C4-2B (cell line): ENCODE data around the gene REEP1.

Source experiments
- H3K27ac ChIP-seq: fragments of 450-650 bp; 2 replicates; pipeline ENCODE4 v1.5.1; 2017
- CTCF ChIP-seq: fragments of 450-650 bp; conservative IDR thresholded peaks from 2 replicates; pipeline ENCODE4 v1.5.1; 2017; ENCODE audit warnings: mild to moderate bottlenecking
- ZFX ChIP-seq: fragments of 450-650 bp; IDR thresholded peaks from 2 replicates; pipeline ENCODE4 v1.6.1; 2017

REEP1 gene

GRCh38 chr2:86337244-86337835 is at the start of gene REEP1:
TSS of gene REEP1 (minus strand) at chr2:86337626. CDS start at chr2:86337510, 116 bp downstream.
- H3K27ac ChIP-seq = no peak within 1 kb of the TSS
- TF ChIP-seq ZFX (no peak), CTCF (no peak)

DNA sequence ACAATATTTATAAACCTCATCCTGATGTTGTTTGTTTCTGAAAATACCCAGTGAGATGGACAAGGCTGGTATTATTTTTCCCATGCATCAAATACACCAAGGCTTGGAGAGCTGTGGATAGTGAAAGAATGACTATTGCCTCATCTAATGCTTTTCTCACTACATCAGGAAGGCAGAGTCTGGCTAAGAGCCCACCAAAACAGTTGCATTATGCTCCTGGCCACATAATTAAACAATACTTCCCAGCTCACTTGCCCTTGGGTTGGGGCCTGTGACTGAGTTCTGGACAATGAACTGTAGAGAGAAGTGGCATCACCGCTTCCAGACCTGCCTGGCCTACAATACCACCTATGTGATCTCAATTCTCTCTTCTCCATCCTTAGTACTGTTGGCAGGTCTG is 46.4 kb upstream of the REEP1 start:
- no peak overlapping the region for H3K27ac ChIP-seq
- TF ChIP-seq ZFX (no peak), CTCF (no peak)

- H3K27ac ChIP-seq = no peak overlapping the region
- no peak for TF ChIP-seq CTCF
- no peak for TF ChIP-seq ZFX
These were observed 45.3 kb upstream of the REEP1 start for GRCh38 chr2:86382698-86383097.

DNA sequence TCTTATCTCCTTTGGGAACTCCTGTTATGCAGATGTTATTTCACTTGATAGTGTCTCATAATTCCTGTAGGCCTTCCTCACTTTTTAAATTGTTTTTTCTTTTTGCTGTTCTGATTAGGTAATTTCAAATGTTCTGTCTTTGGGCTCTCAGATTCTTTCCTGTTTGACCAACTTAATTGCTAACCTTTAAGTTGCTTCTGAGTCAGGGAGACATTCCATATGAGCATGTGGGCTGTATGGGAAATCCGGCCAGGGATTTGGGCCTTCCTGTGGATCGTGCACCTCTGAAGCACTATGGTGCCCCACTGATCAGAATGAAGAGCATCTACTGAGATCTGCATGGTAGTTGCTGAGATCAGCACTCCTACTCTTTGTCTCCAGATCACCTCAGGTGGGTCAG is 44.7 kb upstream of the REEP1 start:
- TF ChIP-seq ZFX (no peak), CTCF (no peak)
- no peak overlapping the region for H3K27ac ChIP-seq

DNA sequence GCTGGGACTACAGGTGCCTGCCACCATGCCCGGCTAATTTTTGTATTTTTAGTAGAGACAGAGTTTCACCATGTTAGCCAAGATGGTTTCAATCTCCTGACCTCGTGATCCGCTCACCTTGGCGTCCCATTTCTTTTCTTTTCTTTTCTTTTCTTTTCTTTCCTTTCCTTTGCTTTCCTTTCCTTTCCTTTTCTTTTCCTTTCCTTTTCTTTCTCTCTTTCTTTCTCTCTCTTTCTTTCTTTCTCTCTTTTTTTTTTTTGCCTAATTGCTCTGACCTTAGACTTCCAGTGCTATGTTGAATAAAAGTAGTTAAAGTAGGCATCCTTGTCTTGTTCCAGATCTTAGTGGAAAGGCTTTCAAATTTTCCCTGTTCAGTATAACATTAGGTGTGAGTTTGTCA is 41.0 kb upstream of the REEP1 start:
- no peak for TF ChIP-seq CTCF
- no peak for TF ChIP-seq ZFX
- no peak overlapping the region for H3K27ac ChIP-seq

- TF ChIP-seq ZFX = no peak
- TF ChIP-seq CTCF = no peak
- H3K27ac ChIP-seq = no peak overlapping the region
These were observed 38.2 kb upstream of the REEP1 start for GRCh38 chr2:86375623-86376022.

DNA sequence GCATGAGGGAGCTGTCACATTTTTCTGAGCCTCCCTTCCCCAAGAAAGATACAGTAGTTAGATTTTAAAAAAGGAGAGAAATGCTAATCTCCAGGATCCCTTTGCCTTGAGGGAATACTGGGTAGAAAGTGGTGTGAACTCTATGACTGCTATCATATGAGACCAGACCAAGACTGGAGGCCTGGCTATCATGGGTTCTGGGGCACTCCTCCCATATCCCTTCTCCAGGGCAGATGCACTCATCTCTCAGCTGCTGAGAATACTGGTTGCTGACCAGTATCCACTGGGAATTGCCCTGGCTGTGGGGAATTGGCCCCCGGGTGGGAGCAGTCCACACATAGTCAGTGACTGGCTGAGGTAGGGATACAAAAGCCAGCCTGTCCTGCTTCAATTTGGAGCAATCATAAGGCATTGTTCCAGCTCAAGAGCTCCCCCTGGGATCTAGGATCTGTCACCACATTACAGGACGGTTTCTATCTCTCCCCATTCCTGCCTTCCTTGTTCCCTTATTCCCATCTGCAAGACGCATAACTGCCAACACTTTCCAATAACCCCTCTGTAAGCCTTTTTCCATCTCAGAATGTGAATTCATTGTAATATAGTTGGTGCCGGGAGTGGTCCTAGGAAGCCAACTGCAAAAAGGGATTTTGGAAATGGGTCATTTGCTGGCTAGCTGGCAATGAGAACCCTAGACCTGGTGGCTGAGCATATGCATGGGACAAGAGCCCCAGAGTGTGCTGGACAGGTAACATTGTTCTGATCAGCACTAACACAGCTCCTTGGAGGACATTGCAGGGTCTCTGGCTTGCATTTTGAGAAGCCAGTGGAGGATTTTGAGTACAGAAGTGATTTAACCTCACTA is 35.4 kb upstream of the REEP1 start:
- no peak overlapping the region for H3K27ac ChIP-seq
- TF ChIP-seq ZFX = no peak
- TF ChIP-seq CTCF = peak; percentile 80
